SK-N-SH (cell line): ENCODE measurements around the gene GUCY1A1. TPM values are rescaled to one million over a fixed set of nuclear protein-coding genes. Genes with fewer than 3 reads are reported as not detected.

Experiments used
- CTCF ChIA-PET: fragments of 300-600, 350-600 bp; formaldehyde crosslinking; extraction: SDS; loops from one replicate; lab custom pipeline; 2021; lab: Yijun Ruan, JAX
- POLR2A ChIA-PET: fragments of 350-600 bp; sonication (Branson Sonifier 250); formaldehyde crosslinking; extraction: SDS; loops from one replicate; lab custom pipeline; 2020; ENCODE audit warnings: antibody characterized with exemption, inconsistent platforms; lab: Yijun Ruan, JAX
- DNase-seq: peaks from one replicate; pipeline ENCODE4 v3.0.0; 2012
- H2AFZ ChIP-seq: fragments of 200-600 bp; sonication (generic); 2 replicates; pipeline ENCODE4 v1.8.1; 2016; ENCODE audit warnings: antibody characterized with exemption, mild to moderate bottlenecking, low read depth
- H3F3A ChIP-seq: fragments of 200-600 bp; sonication (generic); replicated peaks from 2 replicates; pipeline ENCODE3; 2016; ENCODE audit warnings: antibody characterized with exemption, mild to moderate bottlenecking; ENCODE audit not compliant: insufficient read depth
- H3K27ac ChIP-seq, 2 experiments: fragments of 200-500 bp in 1 of 2; fragments of 200-600 bp in 1 of 2; sonication (Bioruptor generic) in 1 of 2; sonication (generic), shearing (Covaris generic) in 1 of 2; 2 replicates each; pipeline versions ENCODE4 v1.5.1 to v1.6.1; 2014 to 2016; ENCODE audit warnings: low read depth in 2 of 2, inconsistent platforms in 1 of 2, low read length in 1 of 2, mild to moderate bottlenecking in 1 of 2, mixed read lengths in 1 of 2
- H3K27me3 ChIP-seq: fragments of 200-600 bp; sonication (generic), shearing (Covaris generic); 2 replicates; pipeline ENCODE4 v1.6.1; 2016; ENCODE audit warnings: mixed run types; ENCODE audit not compliant: insufficient read depth
- H3K36me3 ChIP-seq, 2 experiments: fragments of 200-500 bp in 1 of 2; fragments of 200-600 bp in 1 of 2; sonication (Bioruptor generic) in 1 of 2; sonication (generic) in 1 of 2; replicated peaks in 1 of 2; 2 replicates each; pipeline versions ENCODE3 to v1.5.1; 2014 to 2016; ENCODE audit warnings: low read length in 1 of 2, mild to moderate bottlenecking in 1 of 2; ENCODE audit not compliant: insufficient read depth in 2 of 2, control insufficient read depth in 1 of 2
- H3K4me1 ChIP-seq, 2 experiments: fragments of 200-500 bp in 1 of 2; fragments of 200-600 bp in 1 of 2; sonication (Bioruptor generic) in 1 of 2; sonication (generic), shearing (Covaris generic) in 1 of 2; 2 replicates each; pipeline versions ENCODE4 v1.5.1 to v1.6.1; 2014 to 2016; ENCODE audit warnings: low read depth in 1 of 2, low read length in 1 of 2, mixed run types in 1 of 2; ENCODE audit not compliant: insufficient read depth in 2 of 2, control insufficient read depth in 1 of 2
- H3K4me2 ChIP-seq: fragments of 200-600 bp; sonication (generic), shearing (Covaris generic); 2 replicates; pipeline ENCODE4 v1.6.1; 2017; ENCODE audit warnings: mixed run types
- H3K4me3 ChIP-seq, 2 experiments: fragments of 200-500 bp in 1 of 2; fragments of 200-600 bp in 1 of 2; sonication (Bioruptor generic) in 1 of 2; sonication (generic), shearing (Covaris generic) in 1 of 2; 2 replicates each; pipeline versions ENCODE4 v1.5.1 to v1.8.1; 2014 to 2016; ENCODE audit warnings: low read depth in 2 of 2, inconsistent platforms in 1 of 2, low read length in 1 of 2, mild to moderate bottlenecking in 1 of 2, mixed read lengths in 1 of 2, moderate library complexity in 1 of 2
- H3K79me2 ChIP-seq: fragments of 200-600 bp; sonication (generic); 2 replicates; pipeline ENCODE4 v1.8.1; 2017; ENCODE audit warnings: mild to moderate bottlenecking; ENCODE audit not compliant: insufficient read depth
- H3K9ac ChIP-seq: fragments of 200-600 bp; sonication (generic); 2 replicates; pipeline ENCODE4 v1.6.1; 2017; ENCODE audit warnings: mixed run types
- H3K9me2 ChIP-seq: fragments of 200-600 bp; sonication (generic); 2 replicates; pipeline ENCODE4 v1.6.1; 2017; ENCODE audit warnings: mixed run types
- H3K9me3 ChIP-seq: fragments of 200-600 bp; sonication (generic); 2 replicates; pipeline ENCODE4 v1.6.1; 2017; ENCODE audit warnings: mixed run types, mild to moderate bottlenecking, moderate library complexity
- H4K20me1 ChIP-seq: fragments of 200-600 bp; sonication (generic); 2 replicates; pipeline ENCODE4 v1.6.1; 2017; ENCODE audit warnings: mild to moderate bottlenecking, mixed run types; ENCODE audit not compliant: insufficient read depth
- CHD2 ChIP-seq: fragments of 150-350 bp; IDR thresholded peaks from 2 replicates; pipeline ENCODE4 v1.6.1; 2018; ENCODE audit warnings: low read length; ENCODE audit not compliant: partially characterized antibody
- ELF1 ChIP-seq: IDR thresholded peaks from 2 replicates; pipeline ENCODE4 v1.4.0; 2012
- EP300 ChIP-seq, 2 experiments: IDR thresholded peaks; 2 replicates each; pipeline versions ENCODE4 v1.4.0 to v1.6.1; 2012; ENCODE audit warnings: borderline replicate concordance in 1 of 2, low read depth in 1 of 2, low read length in 1 of 2
- FOSL2 ChIP-seq: IDR thresholded peaks from 2 replicates; pipeline ENCODE4 v1.4.0; 2012; ENCODE audit warnings: low read depth, mild to moderate bottlenecking, moderate library complexity, borderline replicate concordance
- FOXJ3 ChIP-seq: sonication (generic); formaldehyde crosslinking; IDR thresholded peaks from 2 replicates; pipeline ENCODE4 v1.5.1; 2020; ENCODE audit warnings: mild to moderate bottlenecking, missing genetic modification reagents
- GABPA ChIP-seq: IDR thresholded peaks from 2 replicates; pipeline ENCODE4 v1.4.0; 2012; ENCODE audit warnings: low read depth, mild to moderate bottlenecking
- JUND ChIP-seq: IDR thresholded peaks from 2 replicates; pipeline ENCODE4 v1.4.0; 2012
- MXI1 ChIP-seq: IDR thresholded peaks from 2 replicates; pipeline ENCODE4 v1.6.1; 2012; ENCODE audit warnings: mild to moderate bottlenecking, low read depth, low read length, improper control_type of control experiment
- POLR2AphosphoS5 ChIP-seq: IDR thresholded peaks from 2 replicates; pipeline ENCODE4 v1.6.1; 2012; ENCODE audit warnings: low read depth, low read length
- RAD21 ChIP-seq: IDR thresholded peaks from 2 replicates; pipeline ENCODE4 v1.6.1; 2012; ENCODE audit warnings: mild to moderate bottlenecking, low read length
- RFX5 ChIP-seq: IDR thresholded peaks from 2 replicates; pipeline ENCODE4 v1.6.1; 2012; ENCODE audit warnings: mild to moderate bottlenecking, improper control_type of control experiment, low read length
- RXRA ChIP-seq: IDR thresholded peaks from 2 replicates; pipeline ENCODE4 v1.4.0; 2012; ENCODE audit warnings: low read depth, mild to moderate bottlenecking, borderline replicate concordance
- SIN3A ChIP-seq: IDR thresholded peaks from 2 replicates; pipeline ENCODE4 v1.6.1; 2012; ENCODE audit warnings: low read depth, mild to moderate bottlenecking, low read length, moderate library complexity, borderline replicate concordance
- TAF1 ChIP-seq: IDR thresholded peaks from 2 replicates; pipeline ENCODE4 v1.6.1; 2012; ENCODE audit warnings: low read depth, mild to moderate bottlenecking, low read length, moderate library complexity, borderline replicate concordance
- TCF12 ChIP-seq: IDR thresholded peaks from 2 replicates; pipeline ENCODE4 v1.4.0; 2012
- TEAD4 ChIP-seq: IDR thresholded peaks from 2 replicates; pipeline ENCODE4 v1.4.0; 2012; ENCODE audit warnings: mild to moderate bottlenecking, borderline replicate concordance; ENCODE audit not compliant: insufficient read depth
- WGBS: methylation state at CpG from one replicate; pipeline ENCODE4 v1.1.6; 2017; ENCODE audit warnings: low lambda C conversion rate; 5-methylcytosine and 5-hydroxymethylcytosine counted together
- polyA plus RNA-seq, 3 experiments: library from polyadenylated mRNA; depleted of rRNA; stranded (reverse); fragments of >200 nt; gene quantifications; 2 replicates each; pipeline ENCODE4 v1.2.3, GENCODE V29; 2012
- TF ChIP-seq, protein P1 (sequence below): fragments of 200-600 bp; sonication (generic); IDR thresholded peaks from 2 replicates; pipeline ENCODE4 v1.6.1; 2017; ENCODE audit warnings: antibody characterized with exemption, mild to moderate bottlenecking, moderate library complexity
- TF ChIP-seq, protein P2 (sequence below): IDR thresholded peaks from 2 replicates; pipeline ENCODE4 v1.4.0; 2012; ENCODE audit warnings: low read depth
- TF ChIP-seq, protein P3 (sequence below): IDR thresholded peaks from 2 replicates; pipeline ENCODE4 v1.6.1; 2012; ENCODE audit warnings: mild to moderate bottlenecking, low read depth, low read length, moderate library complexity

The GUCY1A1 gene
- polyA plus RNA-seq, 1 of the 3 experiments (the other 2 are of a cell fraction): 0.03 TPM

DNA sequence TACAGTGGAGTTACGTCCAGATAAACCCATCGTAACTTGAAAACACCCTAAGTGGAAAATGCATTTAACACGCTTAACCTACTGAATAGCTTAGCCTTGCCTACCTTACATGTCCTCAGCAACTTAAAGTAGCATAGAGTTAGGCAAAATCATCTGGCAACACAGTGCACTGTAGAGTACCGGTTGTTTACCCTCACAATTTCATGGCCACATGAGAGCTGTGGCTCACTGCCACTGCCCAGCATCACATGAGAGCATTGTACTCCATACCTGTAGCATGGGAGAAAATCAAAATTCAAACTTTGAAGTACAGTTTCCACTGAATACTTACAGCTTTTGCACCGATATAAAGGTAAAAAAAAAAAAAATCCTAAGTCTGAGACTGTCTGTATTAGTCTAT, 40.6 kb downstream of the GUCY1A1 start:
- DNase-seq: no peak
- H3K9me2 ChIP-seq: no peaks in the 10 kb centered on the region
- 77% methylated on average over 5 of the region's 5 CpGs for WGBS
- no peaks in the 10 kb centered on the region for H4K20me1 ChIP-seq
- TF ChIP-seq RAD21: no peak
- no peak for TF ChIP-seq TEAD4
- TF ChIP-seq, protein P1, sequence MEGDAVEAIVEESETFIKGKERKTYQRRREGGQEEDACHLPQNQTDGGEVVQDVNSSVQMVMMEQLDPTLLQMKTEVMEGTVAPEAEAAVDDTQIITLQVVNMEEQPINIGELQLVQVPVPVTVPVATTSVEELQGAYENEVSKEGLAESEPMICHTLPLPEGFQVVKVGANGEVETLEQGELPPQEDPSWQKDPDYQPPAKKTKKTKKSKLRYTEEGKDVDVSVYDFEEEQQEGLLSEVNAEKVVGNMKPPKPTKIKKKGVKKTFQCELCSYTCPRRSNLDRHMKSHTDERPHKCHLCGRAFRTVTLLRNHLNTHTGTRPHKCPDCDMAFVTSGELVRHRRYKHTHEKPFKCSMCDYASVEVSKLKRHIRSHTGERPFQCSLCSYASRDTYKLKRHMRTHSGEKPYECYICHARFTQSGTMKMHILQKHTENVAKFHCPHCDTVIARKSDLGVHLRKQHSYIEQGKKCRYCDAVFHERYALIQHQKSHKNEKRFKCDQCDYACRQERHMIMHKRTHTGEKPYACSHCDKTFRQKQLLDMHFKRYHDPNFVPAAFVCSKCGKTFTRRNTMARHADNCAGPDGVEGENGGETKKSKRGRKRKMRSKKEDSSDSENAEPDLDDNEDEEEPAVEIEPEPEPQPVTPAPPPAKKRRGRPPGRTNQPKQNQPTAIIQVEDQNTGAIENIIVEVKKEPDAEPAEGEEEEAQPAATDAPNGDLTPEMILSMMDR: no peak
- no peak for TF ChIP-seq FOXJ3
- TF ChIP-seq EP300 (IDR thresholded peaks at IDR 0.05; ENCODE audit: borderline replicate concordance in 1 of 2, low read depth in 1 of 2, low read length in 1 of 2): no peak
- no peak for TF ChIP-seq CHD2
- TF ChIP-seq GABPA: no peak
- TF ChIP-seq, protein P2, sequence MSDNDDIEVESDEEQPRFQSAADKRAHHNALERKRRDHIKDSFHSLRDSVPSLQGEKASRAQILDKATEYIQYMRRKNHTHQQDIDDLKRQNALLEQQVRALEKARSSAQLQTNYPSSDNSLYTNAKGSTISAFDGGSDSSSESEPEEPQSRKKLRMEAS: no peak
- no peak for TF ChIP-seq JUND
- no peak for TF ChIP-seq ELF1
- no peak for TF ChIP-seq POLR2AphosphoS5
- no peak for TF ChIP-seq FOSL2
- TF ChIP-seq RFX5: no peak
- TF ChIP-seq SIN3A: no peak
- no peak for TF ChIP-seq TCF12
- TF ChIP-seq TAF1: no peak
- no peak for TF ChIP-seq MXI1
- no peak for TF ChIP-seq RXRA
- TF ChIP-seq, protein P3, sequence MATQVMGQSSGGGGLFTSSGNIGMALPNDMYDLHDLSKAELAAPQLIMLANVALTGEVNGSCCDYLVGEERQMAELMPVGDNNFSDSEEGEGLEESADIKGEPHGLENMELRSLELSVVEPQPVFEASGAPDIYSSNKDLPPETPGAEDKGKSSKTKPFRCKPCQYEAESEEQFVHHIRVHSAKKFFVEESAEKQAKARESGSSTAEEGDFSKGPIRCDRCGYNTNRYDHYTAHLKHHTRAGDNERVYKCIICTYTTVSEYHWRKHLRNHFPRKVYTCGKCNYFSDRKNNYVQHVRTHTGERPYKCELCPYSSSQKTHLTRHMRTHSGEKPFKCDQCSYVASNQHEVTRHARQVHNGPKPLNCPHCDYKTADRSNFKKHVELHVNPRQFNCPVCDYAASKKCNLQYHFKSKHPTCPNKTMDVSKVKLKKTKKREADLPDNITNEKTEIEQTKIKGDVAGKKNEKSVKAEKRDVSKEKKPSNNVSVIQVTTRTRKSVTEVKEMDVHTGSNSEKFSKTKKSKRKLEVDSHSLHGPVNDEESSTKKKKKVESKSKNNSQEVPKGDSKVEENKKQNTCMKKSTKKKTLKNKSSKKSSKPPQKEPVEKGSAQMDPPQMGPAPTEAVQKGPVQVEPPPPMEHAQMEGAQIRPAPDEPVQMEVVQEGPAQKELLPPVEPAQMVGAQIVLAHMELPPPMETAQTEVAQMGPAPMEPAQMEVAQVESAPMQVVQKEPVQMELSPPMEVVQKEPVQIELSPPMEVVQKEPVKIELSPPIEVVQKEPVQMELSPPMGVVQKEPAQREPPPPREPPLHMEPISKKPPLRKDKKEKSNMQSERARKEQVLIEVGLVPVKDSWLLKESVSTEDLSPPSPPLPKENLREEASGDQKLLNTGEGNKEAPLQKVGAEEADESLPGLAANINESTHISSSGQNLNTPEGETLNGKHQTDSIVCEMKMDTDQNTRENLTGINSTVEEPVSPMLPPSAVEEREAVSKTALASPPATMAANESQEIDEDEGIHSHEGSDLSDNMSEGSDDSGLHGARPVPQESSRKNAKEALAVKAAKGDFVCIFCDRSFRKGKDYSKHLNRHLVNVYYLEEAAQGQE: no peak
- no peaks in the 10 kb centered on the region; a peak in 1 of 4 replicates for H3K4me1 ChIP-seq
- no peaks in the 10 kb centered on the region for H3K36me3 ChIP-seq
- H3K9me3 ChIP-seq: no peaks in the 10 kb centered on the region
- H3K27ac ChIP-seq: no peak overlapping the region
- H3K9ac ChIP-seq: no peak overlapping the region
- no peak overlapping the region for H3K4me2 ChIP-seq
- no peaks in the 10 kb centered on the region for H3K27me3 ChIP-seq
- H2AFZ ChIP-seq: no peak overlapping the region
- ChIA-PET POLR2A (no interaction called here), CTCF (no interaction called here)
- no peaks in the 10 kb centered on the region for H3F3A ChIP-seq
- no peaks in the 10 kb centered on the region for H3K79me2 ChIP-seq
- H3K4me3 ChIP-seq: no peak overlapping the region
